PC-9 (cell line): ENCODE measurements around the gene MYO5B.

Experiments used
- EZH2 ChIP-seq: fragments of 200-600 bp; sonication (generic); IDR thresholded peaks from 2 replicates; pipeline ENCODE4 v1.8.0; 2017; ENCODE audit warnings: antibody characterized with exemption, low read depth
- TF ChIP-seq, protein P1 (sequence below): fragments of 200-600 bp; sonication (generic); conservative IDR thresholded peaks from 2 replicates; pipeline ENCODE4 v1.6.1; 2017; ENCODE audit warnings: mixed run types, antibody characterized with exemption, mild to moderate bottlenecking, moderate library complexity

DNA sequence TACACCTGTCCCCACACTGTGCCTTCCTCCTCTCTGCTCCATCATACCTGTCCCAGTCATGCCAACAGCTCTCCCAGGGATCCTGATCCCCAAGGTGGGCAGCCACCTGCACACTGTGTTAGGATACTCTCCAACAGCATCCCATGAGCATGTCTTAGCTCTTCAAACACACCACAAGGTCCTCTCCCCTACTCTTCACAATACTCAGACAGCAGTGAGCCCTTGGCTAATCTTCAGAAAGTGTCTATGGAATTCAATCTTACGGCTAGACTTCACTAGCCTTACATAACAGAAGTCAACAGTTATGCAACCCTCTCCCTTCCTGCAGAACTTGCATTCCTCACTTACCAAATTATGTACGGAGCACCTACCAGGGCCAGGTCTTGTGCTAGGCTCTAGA lies 79.9 kb downstream of the MYO5B start:
- TF ChIP-seq, protein P1, sequence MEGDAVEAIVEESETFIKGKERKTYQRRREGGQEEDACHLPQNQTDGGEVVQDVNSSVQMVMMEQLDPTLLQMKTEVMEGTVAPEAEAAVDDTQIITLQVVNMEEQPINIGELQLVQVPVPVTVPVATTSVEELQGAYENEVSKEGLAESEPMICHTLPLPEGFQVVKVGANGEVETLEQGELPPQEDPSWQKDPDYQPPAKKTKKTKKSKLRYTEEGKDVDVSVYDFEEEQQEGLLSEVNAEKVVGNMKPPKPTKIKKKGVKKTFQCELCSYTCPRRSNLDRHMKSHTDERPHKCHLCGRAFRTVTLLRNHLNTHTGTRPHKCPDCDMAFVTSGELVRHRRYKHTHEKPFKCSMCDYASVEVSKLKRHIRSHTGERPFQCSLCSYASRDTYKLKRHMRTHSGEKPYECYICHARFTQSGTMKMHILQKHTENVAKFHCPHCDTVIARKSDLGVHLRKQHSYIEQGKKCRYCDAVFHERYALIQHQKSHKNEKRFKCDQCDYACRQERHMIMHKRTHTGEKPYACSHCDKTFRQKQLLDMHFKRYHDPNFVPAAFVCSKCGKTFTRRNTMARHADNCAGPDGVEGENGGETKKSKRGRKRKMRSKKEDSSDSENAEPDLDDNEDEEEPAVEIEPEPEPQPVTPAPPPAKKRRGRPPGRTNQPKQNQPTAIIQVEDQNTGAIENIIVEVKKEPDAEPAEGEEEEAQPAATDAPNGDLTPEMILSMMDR = no peak
- TF ChIP-seq EZH2 = no peak
